Measurements from ENCODE around the gene BMPR1B.

BMPR1B gene

GRCh38 chr4:94757192-94758140, at the start of gene BMPR1B:
BMPR1B (plus strand) TSS chr4:94757955; CDS start chr4:95104425, 346,470 bp downstream.
- Histone ChIP-seq H4K20me1 (ENCODE audit: insufficient read depth) (no peaks in the 10 kb centered on the region), H2AFZ (ENCODE audit: low read depth) (peak within 1 kb of the TSS; percentile 34; the same call in 1 of the 2 replicates), H3K4me2 (peak within 1 kb of the TSS; percentile 64), H3K4me1 (ENCODE audit: low read depth, poor library complexity, severe bottlenecking) (no peaks in the 10 kb centered on the region), H3K36me3 (ENCODE audit: insufficient read depth) (no peaks in the 10 kb centered on the region), H3K4me3 (IDR thresholded peaks at IDR 0.05; ENCODE audit: insufficient read depth, low read depth, low read length) (no peak within 1 kb of the TSS), H3K27me3 (ENCODE audit: insufficient read depth, low read depth) (no peaks in the 10 kb centered on the region; the same call in 1 of the 2 replicates), H3K9ac (peak within 1 kb of the TSS; percentile 8; the same call in 1 of the 2 replicates), H3K27ac (no peak within 1 kb of the TSS), H3K79me2 (ENCODE audit: insufficient read depth, low read depth) (no peaks in the 10 kb centered on the region)
- no peak for TF ChIP-seq CTCF (conservative IDR thresholded peaks at IDR 0.05; ENCODE audit: low read depth, low read length)

DNA sequence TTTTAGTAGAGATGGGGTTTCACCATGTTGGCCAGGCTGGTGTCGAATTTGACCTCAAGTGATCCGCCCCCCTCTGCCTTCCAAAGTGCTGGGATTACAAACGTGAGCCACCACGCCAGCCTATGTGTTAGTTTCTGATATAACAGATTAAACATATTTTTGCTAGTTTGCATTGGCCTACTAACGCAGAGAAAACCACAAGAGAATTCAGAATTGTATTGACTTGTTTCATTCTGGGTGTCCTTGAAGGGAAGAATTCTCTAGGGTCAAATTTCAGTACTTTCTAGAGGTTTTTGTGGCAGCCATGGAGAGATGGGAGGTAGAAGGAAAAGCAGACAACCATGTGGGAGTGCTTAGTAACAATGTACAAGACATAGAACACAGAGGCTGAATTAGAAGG, 46.1 kb upstream of the BMPR1B start:
- Histone ChIP-seq H3K9ac (no peak overlapping the region), H4K20me1 (ENCODE audit: insufficient read depth) (no peaks in the 10 kb centered on the region), H3K36me3 (ENCODE audit: insufficient read depth) (no peaks in the 10 kb centered on the region), H3K4me1 (ENCODE audit: low read depth, poor library complexity, severe bottlenecking) (peaks cover 25% of the 10 kb centered on the region), H2AFZ (ENCODE audit: low read depth) (peak overlapping the region; percentile 31), H3K79me2 (ENCODE audit: insufficient read depth, low read depth) (no peaks in the 10 kb centered on the region), H3K4me2 (peak overlapping the region; percentile 77), H3K27me3 (ENCODE audit: insufficient read depth, low read depth) (no peaks in the 10 kb centered on the region), H3K4me3 (IDR thresholded peaks at IDR 0.05; ENCODE audit: insufficient read depth, low read depth, low read length) (no peak overlapping the region), H3K27ac (peak overlapping the region; percentile 31; the same call in 1 of the 2 replicates)
- no peak for TF ChIP-seq CTCF (conservative IDR thresholded peaks at IDR 0.05; ENCODE audit: low read depth, low read length)

DNA sequence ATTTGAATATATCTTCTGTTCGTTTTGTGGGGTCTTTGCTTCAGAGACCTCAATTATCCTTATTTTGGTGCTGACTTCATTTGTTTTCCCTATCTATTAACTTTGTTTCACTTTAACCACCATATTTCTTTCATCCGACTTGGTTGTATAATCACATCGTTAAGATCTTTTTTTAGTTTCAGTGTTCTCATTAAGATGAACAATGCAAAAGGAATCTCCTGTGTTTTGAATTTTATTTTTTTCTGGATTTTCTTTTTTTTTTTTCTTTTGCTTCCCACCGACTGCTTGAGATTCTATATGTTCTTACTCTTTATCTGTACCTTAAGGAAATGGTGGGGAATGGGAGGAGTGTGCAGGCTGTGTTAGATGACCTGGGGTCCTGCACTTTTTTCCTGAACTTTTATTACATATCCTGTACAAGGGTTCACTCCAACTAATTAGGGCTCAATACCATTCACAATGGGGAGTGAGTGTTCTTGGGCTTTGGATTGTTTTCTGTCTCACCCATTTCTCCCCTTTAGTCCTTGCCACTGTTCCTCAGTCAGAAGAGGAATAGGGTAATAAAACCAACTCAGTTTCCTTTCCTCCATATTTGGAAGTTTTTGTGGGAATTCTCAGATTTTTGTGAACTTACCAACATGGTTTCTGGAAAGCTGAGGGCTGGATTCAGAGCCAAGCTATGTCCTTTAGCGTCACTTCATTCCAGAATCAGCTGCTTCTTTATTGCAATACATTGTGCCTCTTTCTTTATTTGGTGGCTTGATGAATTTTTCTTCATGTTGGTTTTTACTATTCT, 43.2 kb upstream of the BMPR1B start:
- Histone ChIP-seq H3K4me1 (ENCODE audit: low read depth, poor library complexity, severe bottlenecking) (peaks cover 25% of the 10 kb centered on the region), H3K9ac (no peak overlapping the region), H3K4me2 (no peak overlapping the region), H2AFZ (ENCODE audit: low read depth) (no peak overlapping the region), H4K20me1 (ENCODE audit: insufficient read depth) (no peaks in the 10 kb centered on the region), H3K36me3 (ENCODE audit: insufficient read depth) (no peaks in the 10 kb centered on the region), H3K79me2 (ENCODE audit: insufficient read depth, low read depth) (no peaks in the 10 kb centered on the region), H3K27ac (no peak overlapping the region), H3K27me3 (ENCODE audit: insufficient read depth, low read depth) (no peaks in the 10 kb centered on the region), H3K4me3 (IDR thresholded peaks at IDR 0.05; ENCODE audit: insufficient read depth, low read depth, low read length) (no peak overlapping the region)
- TF ChIP-seq CTCF (conservative IDR thresholded peaks at IDR 0.05; ENCODE audit: low read depth, low read length), result no peak

DNA sequence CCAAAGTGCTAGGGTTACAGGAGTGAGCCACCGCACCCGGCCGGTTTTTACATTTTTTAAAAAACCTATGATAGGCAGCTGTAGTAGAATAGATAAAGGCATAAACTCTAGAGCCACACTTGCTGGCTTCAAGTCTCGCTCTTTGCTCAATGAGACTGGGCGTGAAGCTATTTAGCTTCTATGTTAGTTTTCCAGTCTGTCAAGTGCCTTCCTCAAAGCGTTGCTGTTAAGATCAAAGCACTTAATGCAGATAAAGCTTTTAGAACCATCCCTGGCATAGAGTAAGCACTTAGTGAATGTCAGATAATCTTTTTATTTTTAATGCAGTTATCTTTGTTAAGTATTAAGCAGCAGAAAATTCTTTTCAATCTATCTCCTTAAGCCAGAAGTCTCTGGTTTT, 42.0 kb upstream of the BMPR1B start:
- no peak overlapping the region for H3K9ac ChIP-seq
- peaks cover 19% of the 10 kb centered on the region for H3K4me1 ChIP-seq (ENCODE audit: low read depth, poor library complexity, severe bottlenecking)
- H3K27ac ChIP-seq, result no peak overlapping the region
- no peaks in the 10 kb centered on the region for H3K79me2 ChIP-seq (ENCODE audit: insufficient read depth, low read depth)
- H3K27me3 ChIP-seq (ENCODE audit: insufficient read depth, low read depth), result no peaks in the 10 kb centered on the region
- H4K20me1 ChIP-seq (ENCODE audit: insufficient read depth), result no peaks in the 10 kb centered on the region
- TF ChIP-seq CTCF (conservative IDR thresholded peaks at IDR 0.05; ENCODE audit: low read depth, low read length), result no peak
- no peak overlapping the region for H2AFZ ChIP-seq (ENCODE audit: low read depth)
- no peaks in the 10 kb centered on the region for H3K36me3 ChIP-seq (ENCODE audit: insufficient read depth)
- H3K4me3 ChIP-seq (IDR thresholded peaks at IDR 0.05; ENCODE audit: insufficient read depth, low read depth, low read length), result no peak overlapping the region
- H3K4me2 ChIP-seq, result no peak overlapping the region

Data from KMS-11 (cell line).